ENCODE data around the gene PPP6R1.
A peak's percentile ranks its signal among the peaks of the same experiment; 100 is the strongest.

The PPP6R1 gene

DNA sequence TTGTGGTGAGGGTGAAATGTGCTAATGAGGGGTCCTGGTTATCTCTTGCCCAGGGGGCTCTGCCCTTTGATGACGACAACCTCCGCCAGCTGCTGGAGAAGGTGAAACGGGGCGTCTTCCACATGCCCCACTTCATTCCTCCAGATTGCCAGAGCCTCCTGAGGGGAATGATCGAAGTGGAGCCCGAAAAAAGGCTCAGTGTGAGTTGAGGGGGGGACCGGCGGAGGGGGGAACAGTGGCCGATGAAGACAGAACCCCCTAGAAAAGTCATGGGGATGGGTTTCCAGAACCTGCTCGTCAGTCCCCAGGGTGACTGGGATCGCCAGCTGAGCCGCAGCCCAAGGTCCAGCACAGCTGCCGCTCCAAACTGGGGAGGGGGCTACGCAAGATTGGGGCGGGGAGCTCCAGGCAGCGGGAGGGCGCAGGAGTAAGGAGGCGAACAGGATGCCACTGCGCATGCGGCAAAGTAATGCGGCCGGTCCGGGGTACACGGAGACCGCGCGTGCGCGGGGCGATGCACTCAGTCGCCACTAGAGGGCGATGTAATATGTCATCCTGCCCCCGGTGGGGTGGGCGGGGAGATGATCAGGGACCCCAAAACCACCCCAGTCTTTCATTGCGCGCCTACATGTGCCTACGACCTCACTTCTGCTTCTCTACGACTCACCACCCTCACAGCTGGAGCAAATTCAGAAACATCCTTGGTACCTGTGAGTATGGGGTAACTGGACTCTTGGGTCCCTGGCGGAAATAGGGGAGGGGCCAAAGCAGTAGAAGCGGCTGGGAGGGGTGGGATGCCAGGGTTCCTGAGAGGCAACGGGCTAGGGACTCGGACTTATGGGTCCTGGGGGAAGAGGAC is 42.9 kb upstream of the PPP6R1 start:
- Histone ChIP-seq H3K36me3 (ENCODE audit: insufficient read depth, low read length) (no peaks in the 10 kb centered on the region), H3K27ac (ENCODE audit: low read depth, low read length) (no peak overlapping the region), H3K27me3 (ENCODE audit: insufficient read depth, low read length) (no peaks in the 10 kb centered on the region), H2AFZ (ENCODE audit: low read length, unreplicated experiment) (peak overlapping the region; percentile 38), H3K4me1 (ENCODE audit: control insufficient read depth, insufficient read depth, low read length, unreplicated experiment) (no peaks in the 10 kb centered on the region), H3K4me3 (ENCODE audit: low read depth, low read length) (peak overlapping the region; percentile 67), H3K79me2 (ENCODE audit: control insufficient read depth, insufficient read depth, low read length, unreplicated experiment) (no peaks in the 10 kb centered on the region)

DNA sequence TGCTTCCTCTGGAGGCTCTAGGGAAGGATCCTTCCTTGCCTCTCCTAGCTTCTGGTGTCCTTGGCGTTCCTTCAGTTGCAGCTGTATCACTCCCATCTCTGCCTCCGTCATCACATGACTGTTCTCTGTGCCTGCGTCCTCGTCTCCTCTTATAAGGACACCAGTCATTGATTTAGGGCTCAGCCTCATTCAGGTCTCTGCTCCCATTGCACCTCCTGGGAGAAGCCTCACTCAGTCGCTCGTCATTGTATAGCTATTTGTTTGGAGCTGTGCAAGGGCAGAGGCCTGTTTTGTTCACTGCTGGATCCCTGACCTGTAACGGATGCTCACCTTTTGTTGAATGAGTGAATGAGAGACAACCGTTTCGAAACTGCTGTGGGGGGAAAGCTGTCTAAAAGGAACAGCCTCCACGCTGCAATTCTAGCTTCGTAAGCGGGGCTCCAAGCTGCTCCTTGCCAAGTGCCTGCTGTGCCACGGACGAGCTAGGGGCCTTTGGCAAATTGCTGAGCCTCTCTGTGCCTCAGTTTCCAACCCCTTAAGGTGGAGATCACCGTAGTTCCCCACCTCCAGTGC is 42.2 kb upstream of the PPP6R1 start:
- Histone ChIP-seq H3K27me3 (ENCODE audit: insufficient read depth, low read length) (no peaks in the 10 kb centered on the region), H3K79me2 (ENCODE audit: control insufficient read depth, insufficient read depth, low read length, unreplicated experiment) (no peaks in the 10 kb centered on the region), H2AFZ (ENCODE audit: low read length, unreplicated experiment) (no peak overlapping the region), H3K27ac (ENCODE audit: low read depth, low read length) (no peak overlapping the region), H3K4me3 (ENCODE audit: low read depth, low read length) (no peak overlapping the region), H3K36me3 (ENCODE audit: insufficient read depth, low read length) (no peaks in the 10 kb centered on the region), H3K4me1 (ENCODE audit: control insufficient read depth, insufficient read depth, low read length, unreplicated experiment) (no peaks in the 10 kb centered on the region)

DNA sequence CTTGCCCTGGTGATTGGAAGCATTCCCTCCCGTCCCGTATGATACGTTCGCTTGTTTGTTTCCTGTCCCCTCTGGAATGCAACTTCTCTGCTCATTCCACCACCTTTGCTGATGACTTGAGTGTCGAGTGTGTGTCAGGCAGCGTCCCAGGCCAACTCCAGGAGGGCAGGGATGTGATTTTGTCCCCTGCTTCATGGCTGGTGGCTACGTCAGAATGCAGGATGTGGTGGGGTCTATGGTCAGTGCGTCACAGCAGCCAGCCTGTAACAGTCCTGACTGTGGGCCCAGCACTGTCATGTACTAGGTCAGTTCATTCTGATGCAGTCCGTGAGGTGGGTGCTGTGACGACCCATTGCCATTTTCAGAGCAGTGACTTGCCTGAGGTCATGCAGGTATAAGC is 41.2 kb upstream of the PPP6R1 start:
- H3K4me3 ChIP-seq (ENCODE audit: low read depth, low read length), result no peak overlapping the region
- no peaks in the 10 kb centered on the region for H3K27me3 ChIP-seq (ENCODE audit: insufficient read depth, low read length)
- H3K4me1 ChIP-seq (ENCODE audit: control insufficient read depth, insufficient read depth, low read length, unreplicated experiment), result no peaks in the 10 kb centered on the region
- H3K36me3 ChIP-seq (ENCODE audit: insufficient read depth, low read length), result no peaks in the 10 kb centered on the region
- H2AFZ ChIP-seq (ENCODE audit: low read length, unreplicated experiment), result no peak overlapping the region
- no peak overlapping the region for H3K27ac ChIP-seq (ENCODE audit: low read depth, low read length)
- H3K79me2 ChIP-seq (ENCODE audit: control insufficient read depth, insufficient read depth, low read length, unreplicated experiment), result no peaks in the 10 kb centered on the region

GRCh38 chr19:55297267-55297666 is 38.5 kb upstream of the PPP6R1 start:
- H3K27ac ChIP-seq (ENCODE audit: low read depth, low read length), result no peak overlapping the region
- H3K4me1 ChIP-seq (ENCODE audit: control insufficient read depth, insufficient read depth, low read length, unreplicated experiment), result no peaks in the 10 kb centered on the region
- H3K79me2 ChIP-seq (ENCODE audit: control insufficient read depth, insufficient read depth, low read length, unreplicated experiment), result no peaks in the 10 kb centered on the region
- no peak overlapping the region for H2AFZ ChIP-seq (ENCODE audit: low read length, unreplicated experiment)
- no peaks in the 10 kb centered on the region for H3K36me3 ChIP-seq (ENCODE audit: insufficient read depth, low read length)
- H3K4me3 ChIP-seq (ENCODE audit: low read depth, low read length), result no peak overlapping the region
- no peaks in the 10 kb centered on the region for H3K27me3 ChIP-seq (ENCODE audit: insufficient read depth, low read length)

GRCh38 chr19:55289117-55289796 is 30.4 kb upstream of the PPP6R1 start:
- no peak overlapping the region for H3K27ac ChIP-seq (ENCODE audit: low read depth, low read length)
- H3K4me3 ChIP-seq (ENCODE audit: low read depth, low read length), result no peak overlapping the region
- H3K4me1 ChIP-seq (ENCODE audit: control insufficient read depth, insufficient read depth, low read length, unreplicated experiment), result no peaks in the 10 kb centered on the region
- H2AFZ ChIP-seq (ENCODE audit: low read length, unreplicated experiment), result no peak overlapping the region
- no peaks in the 10 kb centered on the region for H3K27me3 ChIP-seq (ENCODE audit: insufficient read depth, low read length)
- no peaks in the 10 kb centered on the region for H3K36me3 ChIP-seq (ENCODE audit: insufficient read depth, low read length)
- no peaks in the 10 kb centered on the region for H3K79me2 ChIP-seq (ENCODE audit: control insufficient read depth, insufficient read depth, low read length, unreplicated experiment)

DNA sequence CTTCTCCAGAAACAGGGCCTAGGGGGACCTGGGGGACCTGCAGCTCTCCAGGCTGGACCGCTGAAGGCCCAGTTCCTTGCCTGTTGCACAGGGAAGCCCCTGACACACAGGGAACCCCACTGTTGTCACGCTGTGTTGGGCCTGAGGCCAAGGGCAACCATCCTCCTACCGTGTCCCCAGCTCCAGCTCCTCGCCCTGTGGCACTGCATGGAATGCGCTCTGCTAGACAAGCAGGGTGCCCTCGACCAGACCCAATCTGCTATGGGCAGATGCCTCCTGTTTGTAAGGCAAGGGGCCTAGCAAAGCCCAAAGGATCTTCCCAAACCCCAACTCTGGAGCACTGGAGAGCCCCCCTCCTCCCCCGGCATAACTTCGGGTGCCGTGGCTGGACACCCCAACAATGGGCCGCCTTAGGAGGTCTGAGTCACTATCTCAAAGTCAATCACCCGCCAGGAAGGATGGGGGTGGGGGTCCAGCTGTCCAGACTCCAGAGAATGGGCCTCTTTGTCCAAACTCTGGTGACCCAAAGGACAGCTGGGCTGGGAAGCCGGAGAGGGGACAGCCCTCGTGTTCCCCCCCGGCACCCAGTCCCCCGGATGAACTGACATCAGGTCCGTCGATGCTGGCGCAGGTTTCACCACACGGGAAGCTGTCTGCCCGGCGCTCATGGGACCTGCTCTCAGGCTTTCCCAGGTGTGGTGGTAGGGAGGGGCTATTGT is 28.7 kb upstream of the PPP6R1 start:
- Histone ChIP-seq H2AFZ (ENCODE audit: low read length, unreplicated experiment) (no peak overlapping the region), H3K27me3 (ENCODE audit: insufficient read depth, low read length) (no peaks in the 10 kb centered on the region), H3K27ac (ENCODE audit: low read depth, low read length) (no peak overlapping the region), H3K4me1 (ENCODE audit: control insufficient read depth, insufficient read depth, low read length, unreplicated experiment) (peaks cover 4% of the 10 kb centered on the region), H3K36me3 (ENCODE audit: insufficient read depth, low read length) (no peaks in the 10 kb centered on the region), H3K79me2 (ENCODE audit: control insufficient read depth, insufficient read depth, low read length, unreplicated experiment) (no peaks in the 10 kb centered on the region), H3K4me3 (ENCODE audit: low read depth, low read length) (no peak overlapping the region)

DNA sequence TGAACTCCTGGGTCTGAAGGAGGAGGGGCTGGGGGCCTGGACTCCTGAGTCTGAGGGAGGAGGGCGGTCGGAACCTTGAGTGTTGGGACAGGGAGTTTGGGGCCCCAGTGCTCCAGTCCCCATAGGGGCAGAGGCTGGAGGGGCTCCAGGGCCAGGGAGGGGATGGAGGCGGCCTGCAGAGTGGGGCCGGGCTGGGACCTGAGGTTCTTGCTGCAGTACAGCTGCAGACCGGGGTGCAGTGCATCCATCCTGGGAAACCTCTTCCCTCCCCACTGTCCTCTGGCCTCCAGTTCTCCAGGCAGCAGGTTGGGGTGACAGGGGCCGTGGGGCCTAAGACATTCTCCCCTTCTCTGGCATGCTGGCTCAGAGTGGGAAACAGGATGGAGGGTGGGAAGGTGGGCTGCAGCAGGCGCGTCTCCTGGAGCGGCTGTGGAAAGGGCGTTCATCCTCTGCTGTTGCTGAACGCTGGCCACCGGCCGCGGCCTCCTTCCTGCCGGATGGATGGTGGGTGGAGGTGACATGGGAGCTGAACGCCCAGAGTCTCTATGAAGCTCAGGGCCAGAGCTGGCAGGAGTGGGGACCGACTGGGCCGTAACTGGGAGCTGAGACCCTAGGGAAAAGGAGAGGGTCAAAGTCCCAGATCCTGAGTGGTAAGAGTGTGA is 26.5 kb upstream of the PPP6R1 start:
- Histone ChIP-seq H3K4me1 (ENCODE audit: control insufficient read depth, insufficient read depth, low read length, unreplicated experiment) (peaks cover 12% of the 10 kb centered on the region), H3K27ac (ENCODE audit: low read depth, low read length) (no peak overlapping the region), H3K27me3 (ENCODE audit: insufficient read depth, low read length) (no peaks in the 10 kb centered on the region), H2AFZ (ENCODE audit: low read length, unreplicated experiment) (no peak overlapping the region), H3K4me3 (ENCODE audit: low read depth, low read length) (peak overlapping the region; percentile 62; the same call in 1 of the 2 replicates), H3K79me2 (ENCODE audit: control insufficient read depth, insufficient read depth, low read length, unreplicated experiment) (no peaks in the 10 kb centered on the region), H3K36me3 (ENCODE audit: insufficient read depth, low read length) (no peaks in the 10 kb centered on the region)

GRCh38 chr19:55284405-55285058 is 25.7 kb upstream of the PPP6R1 start:
- Histone ChIP-seq H2AFZ (ENCODE audit: low read length, unreplicated experiment) (no peak overlapping the region), H3K27ac (ENCODE audit: low read depth, low read length) (no peak overlapping the region), H3K79me2 (ENCODE audit: control insufficient read depth, insufficient read depth, low read length, unreplicated experiment) (no peaks in the 10 kb centered on the region), H3K4me1 (ENCODE audit: control insufficient read depth, insufficient read depth, low read length, unreplicated experiment) (peaks cover 12% of the 10 kb centered on the region), H3K4me3 (ENCODE audit: low read depth, low read length) (peak overlapping the region; percentile 67), H3K27me3 (ENCODE audit: insufficient read depth, low read length) (no peaks in the 10 kb centered on the region), H3K36me3 (ENCODE audit: insufficient read depth, low read length) (no peaks in the 10 kb centered on the region)

DNA sequence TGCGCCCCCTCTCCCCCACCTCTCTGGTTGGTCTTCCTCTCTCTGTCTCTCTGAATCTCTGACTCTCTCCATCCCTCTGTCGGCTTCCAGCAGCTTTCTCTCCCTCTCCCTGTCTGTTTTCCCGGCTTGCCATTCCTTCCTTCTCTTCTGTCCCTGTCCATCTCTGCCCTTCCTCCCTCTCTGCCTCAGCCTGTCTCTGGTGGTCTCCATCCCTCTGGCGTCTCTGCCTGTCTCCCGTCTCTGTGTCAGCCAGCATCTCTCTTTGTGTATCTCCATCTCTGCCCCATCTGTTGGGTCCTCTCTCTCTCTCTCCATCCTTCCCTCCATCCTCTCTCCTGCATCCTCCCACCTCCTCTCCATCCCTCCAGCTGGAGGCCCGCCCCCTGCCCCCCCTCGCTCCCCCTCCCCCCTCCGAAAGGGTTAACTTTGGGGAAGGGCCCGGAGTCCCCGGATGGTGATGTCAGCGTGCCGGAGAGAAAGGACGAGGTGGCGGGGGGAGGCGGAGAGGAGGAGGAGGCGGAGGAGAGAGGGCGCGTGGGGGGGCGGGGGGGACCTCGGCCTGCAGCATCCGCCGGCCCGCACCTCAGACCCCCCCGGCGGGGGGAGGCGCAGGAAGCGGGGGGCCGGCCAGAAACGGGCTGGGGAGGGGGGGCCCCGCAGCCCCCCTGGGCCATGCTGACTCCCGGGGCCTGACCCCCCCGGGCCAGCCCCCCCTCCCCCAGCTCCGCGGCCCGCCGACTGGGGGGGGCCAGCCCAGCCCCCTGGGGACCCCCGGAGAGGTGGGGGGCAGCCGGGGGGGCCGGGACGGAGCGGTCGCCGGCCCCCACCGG is 24.9 kb upstream of the PPP6R1 start, which contains the start of gene BRSK1:
BRSK1 (plus strand) TSS at position 450 of the 830 bp plus-strand sequence. CDS start 446 bp downstream, outside the sequence.
- Histone ChIP-seq H3K27me3 (ENCODE audit: insufficient read depth, low read length) (no peaks in the 10 kb centered on the region), H3K4me1 (ENCODE audit: control insufficient read depth, insufficient read depth, low read length, unreplicated experiment) (peaks cover 15% of the 10 kb centered on the region), H3K36me3 (ENCODE audit: insufficient read depth, low read length) (no peaks in the 10 kb centered on the region), H3K4me3 (ENCODE audit: low read depth, low read length) (peak within 1 kb of the TSS; percentile 67), H3K79me2 (ENCODE audit: control insufficient read depth, insufficient read depth, low read length, unreplicated experiment) (no peaks in the 10 kb centered on the region), H2AFZ (ENCODE audit: low read length, unreplicated experiment) (peak within 1 kb of the TSS; percentile 60), H3K27ac (ENCODE audit: low read depth, low read length) (no peak within 1 kb of the TSS)

Measured in ACC112 (cell line).